ENCODE results near the gene HOXA6. TPM values are rescaled to one million over a fixed set of nuclear protein-coding genes. Genes with fewer than 3 reads are reported as not detected.

Gene HOXA6
- total and polyA plus RNA-seq, 10 of the 15 experiments (the other 5 are each of a cell fraction or from before 2014, with no cell fraction given) = 0.08 TPM; not detected in 9

GRCh38 chr7:27130540-27131389 is 16.8 kb downstream of the HOXA6 start, which contains the start of gene HOXA4:
Gene HOXA4, minus strand, starts transcription at chr7:27130757. Its CDS starts 24 bp downstream, at chr7:27130733.
- H3K9ac ChIP-seq (ENCODE audit: control insufficient read depth, insufficient read depth, low read length) = no peak within 1 kb of the TSS
- ChIA-PET CTCF (interaction anchor here (1.1 kb wide), 1 partner anchor 449 kb away, joined by 3 read pairs; no protein-coding TSS in a partner anchor), SMC1A (ENCODE audit: uncharacterized antibody, unreplicated experiment) (interaction anchor here (1.1 to 1.2 kb wide), 2 partner anchors 9 to 47 kb away, joined by 3 read pairs; no protein-coding TSS in a partner anchor), RAD21 (ENCODE audit: unreplicated experiment) (interaction anchor here (0.6 to 0.7 kb wide), 2 partner anchors 20 to 33 kb away, joined by 3 read pairs; no protein-coding TSS in a partner anchor), POLR2A (no interaction called here)
- FAIRE-seq (no peak), DNase-seq (ENCODE audit: low read depth, low spot score) (no peak), ATAC-seq (no peak)
- intact Hi-C loops (cut with micrococcal nuclease; ENCODE audit: unreplicated experiment) = no loop called here
- no peaks in the 10 kb centered on the region for H3K79me2 ChIP-seq (ENCODE audit: control insufficient read depth, insufficient read depth, low read length)
- TF ChIP-seq POLR2A (IDR thresholded peaks at IDR 0.05; ENCODE audit: low read depth, low read length) = peak; percentile 58
- TF ChIP-seq KLF5 (IDR thresholded peaks at IDR 0.05; ENCODE audit: partially characterized antibody) = no peak
- peak; percentile 96 for TF ChIP-seq USF1 (IDR thresholded peaks at IDR 0.05; ENCODE audit: borderline replicate concordance, extremely low read length, insufficient read depth, low read depth, low read length)
- TF ChIP-seq ATF3 (IDR thresholded peaks at IDR 0.05; ENCODE audit: borderline replicate concordance, extremely low read depth, low read depth, low read length) = peak; percentile 68; the same call in 1 of the 2 replicates
- TF ChIP-seq SKIL (IDR thresholded peaks at IDR 0.05; ENCODE audit: low read depth, poor library complexity, severe bottlenecking) = no peak
- no peak for TF ChIP-seq CEBPB (IDR thresholded peaks at IDR 0.05; ENCODE audit: borderline replicate concordance in 1 of 2, low read depth in 2 of 2, low read length in 2 of 2)
- TF ChIP-seq TCF7 (IDR thresholded peaks at IDR 0.05; ENCODE audit: borderline replicate concordance) = no peak
- TF ChIP-seq HSF1 (IDR thresholded peaks at IDR 0.05; ENCODE audit: low read depth, low read length) = no peak
- TF ChIP-seq YY1 (IDR thresholded peaks at IDR 0.05; ENCODE audit: low read depth, low read length) = peak; percentile 15; the same call in 1 of the 2 replicates
- H3K4me1 ChIP-seq (ENCODE audit: control insufficient read depth, insufficient read depth, low read length) = no peaks in the 10 kb centered on the region; the same call in 1 of the 2 replicates
- no peaks in the 10 kb centered on the region; the same call in 2 of the 3 replicates for H3K9me3 ChIP-seq (replicated peaks; ENCODE audit: control insufficient read depth, insufficient read depth, low read length)
- H3K4me2 ChIP-seq (ENCODE audit: control insufficient read depth, insufficient read depth) = peak within 1 kb of the TSS; percentile 22; the same call in 1 of the 2 replicates
- no peak within 1 kb of the TSS for H3K27ac ChIP-seq (ENCODE audit: control insufficient read depth, insufficient read depth)
- H3K27me3 ChIP-seq (replicated peaks in 1 of 2; ENCODE audit: control insufficient read depth in 2 of 2, insufficient read depth in 2 of 2, low read length in 1 of 2) = peaks cover under 1 to 2% of the 10 kb centered on the region in 2 experiments; a peak in 2 of 4 replicates
- BruUV-seq (replicated peaks) = no TSS peak
- peak within 1 kb of the TSS; percentile 75 for H2AFZ ChIP-seq (ENCODE audit: control insufficient read depth, low read depth, low read length)
- H3K4me3 ChIP-seq = no peak within 1 kb of the TSS; the same call in 1 of the 2 replicates
- WGBS (ENCODE audit: insufficient coverage, insufficient replicate concordance, low lambda C conversion rate, missing lambda C conversion rate) = 25% methylated on average over 49 of the region's 67 CpGs
- H3K36me3 ChIP-seq (ENCODE audit: control insufficient read depth in 2 of 2, insufficient read depth in 2 of 2, low read length in 1 of 2) = no peaks in the 10 kb centered on the region
- H4K20me1 ChIP-seq (ENCODE audit: control insufficient read depth, insufficient read depth) = no peaks in the 10 kb centered on the region
- in situ Hi-C loops (cut with MboI) = no loop called here

Data from GM12878 (cell line).